H9 (cell line): ENCODE results near the gene RCAN2. TPM values are rescaled to one million over a fixed set of nuclear protein-coding genes. Genes with fewer than 3 reads are reported as not detected.

Experiments
- DNase-seq: peaks from one replicate; pipeline ENCODE4 v3.0.0-alpha.2; 2017
- H2AFZ ChIP-seq: one replicate; pipeline ENCODE4 v1.6.1; 2013; ENCODE audit warnings: mild to moderate bottlenecking, low read length, control low read depth, moderate library complexity
- H2AK5ac ChIP-seq: 2 replicates; pipeline ENCODE4 v1.6.1; 2013; ENCODE audit warnings: low read length, control low read depth, mixed read lengths; ENCODE audit not compliant: insufficient read length
- H2BK120ac ChIP-seq: one replicate; pipeline ENCODE4 v1.6.1; 2013; ENCODE audit warnings: low read depth, mild to moderate bottlenecking, low read length, control low read depth, inconsistent platforms; ENCODE audit not compliant: poor library complexity, severe bottlenecking
- H2BK12ac ChIP-seq: 2 replicates; pipeline ENCODE4 v1.6.1; 2013; ENCODE audit warnings: low read length, control low read depth, mixed read lengths, low read depth; ENCODE audit not compliant: insufficient read length
- H2BK15ac ChIP-seq: 2 replicates; pipeline ENCODE4 v1.6.1; 2013; ENCODE audit warnings: low read depth, low read length, control low read depth
- H2BK20ac ChIP-seq: one replicate; pipeline ENCODE4 v1.6.1; 2013; ENCODE audit warnings: low read depth, mild to moderate bottlenecking, low read length, control low read depth, inconsistent platforms; ENCODE audit not compliant: poor library complexity, severe bottlenecking
- H2BK5ac ChIP-seq: 2 replicates; pipeline ENCODE4 v1.6.1; 2013; ENCODE audit warnings: low read length, control low read depth, mixed read lengths; ENCODE audit not compliant: insufficient read length
- H3K14ac ChIP-seq: 2 replicates; pipeline ENCODE4 v1.6.1; 2013; ENCODE audit warnings: low read length, control low read depth; ENCODE audit not compliant: insufficient read depth
- H3K18ac ChIP-seq: 2 replicates; pipeline ENCODE4 v1.6.1; 2013; ENCODE audit warnings: low read depth, mild to moderate bottlenecking, mixed read lengths, low read length, control low read depth; ENCODE audit not compliant: insufficient read length
- H3K23ac ChIP-seq: 2 replicates; pipeline ENCODE4 v1.6.1; 2013; ENCODE audit warnings: low read length, control low read depth, mixed read lengths, low read depth; ENCODE audit not compliant: insufficient read length
- H3K23me2 ChIP-seq: 2 replicates; pipeline ENCODE4 v1.6.1; 2013; ENCODE audit warnings: low read depth, mild to moderate bottlenecking, mixed read lengths, low read length, control low read depth; ENCODE audit not compliant: insufficient read length, poor library complexity, severe bottlenecking
- H3K27ac ChIP-seq: 2 replicates; pipeline ENCODE4 v1.5.1; 2013; ENCODE audit warnings: low read length, control low read depth, mixed read lengths, low read depth; ENCODE audit not compliant: insufficient read length
- H3K27me3 ChIP-seq: 2 replicates; pipeline ENCODE4 v1.6.1; 2013; ENCODE audit warnings: low read length, control low read depth, inconsistent platforms; ENCODE audit not compliant: insufficient read depth
- H3K4ac ChIP-seq: 2 replicates; pipeline ENCODE4 v1.6.1; 2013; ENCODE audit warnings: low read depth, mild to moderate bottlenecking, control low read depth, inconsistent platforms, low read length, moderate library complexity
- H3K4me1 ChIP-seq: 2 replicates; pipeline ENCODE4 v1.6.1; 2013; ENCODE audit warnings: low read length, control low read depth, inconsistent platforms; ENCODE audit not compliant: insufficient read depth
- H3K4me2 ChIP-seq: 2 replicates; pipeline ENCODE4 v1.6.1; 2013; ENCODE audit warnings: low read length, control low read depth, mixed read lengths; ENCODE audit not compliant: insufficient read length, insufficient read depth
- H3K56ac ChIP-seq: 2 replicates; pipeline ENCODE4 v1.6.1; 2013; ENCODE audit warnings: low read depth, mild to moderate bottlenecking, mixed read lengths, low read length, control low read depth; ENCODE audit not compliant: insufficient read length
- H3K79me1 ChIP-seq: 2 replicates; pipeline ENCODE4 v1.6.1; 2013; ENCODE audit warnings: low read depth, mild to moderate bottlenecking, moderate library complexity, low read length, control low read depth, inconsistent platforms; ENCODE audit not compliant: insufficient read depth, poor library complexity, severe bottlenecking
- H3K79me2 ChIP-seq: 2 replicates; pipeline ENCODE4 v1.6.1; 2013; ENCODE audit warnings: low read length, control low read depth, inconsistent platforms; ENCODE audit not compliant: insufficient read depth
- H3K9ac ChIP-seq: 2 replicates; pipeline ENCODE4 v1.6.1; 2013; ENCODE audit warnings: low read length, control low read depth, mixed read lengths; ENCODE audit not compliant: insufficient read length; ENCODE audit errors: extremely low read depth
- H3K9me3 ChIP-seq: one replicate; pipeline ENCODE4 v1.6.1; 2013; ENCODE audit warnings: low read depth, low read length, inconsistent platforms; ENCODE audit not compliant: control insufficient read depth
- H3T11ph ChIP-seq: one replicate; pipeline ENCODE4 v1.6.1; 2013; ENCODE audit warnings: mild to moderate bottlenecking, low read length, control low read depth, inconsistent platforms
- H4K20me1 ChIP-seq: one replicate; pipeline ENCODE4 v1.6.1; 2013; ENCODE audit not compliant: control insufficient read depth, insufficient read length, insufficient read depth
- H4K5ac ChIP-seq: 2 replicates; pipeline ENCODE4 v1.6.1; 2013; ENCODE audit warnings: low read depth, mild to moderate bottlenecking, mixed read lengths, low read length, control low read depth; ENCODE audit not compliant: insufficient read length
- H4K8ac ChIP-seq: replicated peaks from 2 replicates; pipeline ENCODE4 v1.6.1; 2013; ENCODE audit warnings: low read length, control low read depth, mixed read lengths, low read depth; ENCODE audit not compliant: insufficient read length
- H4K91ac ChIP-seq: 2 replicates; pipeline ENCODE4 v1.6.1; 2013; ENCODE audit warnings: low read depth, mild to moderate bottlenecking, moderate library complexity, mixed read lengths, low read length, control low read depth; ENCODE audit not compliant: insufficient read length
- H3K27ac Mint-ChIP-seq, 3 experiments: 2 replicates in 2 of 3; 3 replicates in 1 of 3; pipeline ENCODE4 v1.8.0; 2020 to 2021; ENCODE audit warnings: mixed read lengths in 3 of 3, mild to moderate bottlenecking in 1 of 3, moderate library complexity in 1 of 3
- H3K27me3 Mint-ChIP-seq: 2 replicates; pipeline ENCODE4 v1.8.0; 2021; ENCODE audit warnings: low read depth, mild to moderate bottlenecking, moderate library complexity, mixed read lengths
- H3K36me3 Mint-ChIP-seq, 3 experiments: 2 replicates in 2 of 3; 3 replicates in 1 of 3; pipeline ENCODE4 v1.8.0; 2020 to 2021; ENCODE audit warnings: low read depth in 3 of 3, mixed read lengths in 3 of 3; ENCODE audit not compliant: insufficient read depth in 1 of 3
- H3K4me1 Mint-ChIP-seq, 2 experiments: 2 replicates each; pipeline ENCODE4 v1.8.0; 2020; ENCODE audit warnings: mixed read lengths in 2 of 2
- H3K4me3 Mint-ChIP-seq, 2 experiments: 2 replicates in 1 of 2; 3 replicates in 1 of 2; pipeline ENCODE4 v1.8.0; 2020 to 2021; ENCODE audit warnings: mild to moderate bottlenecking in 2 of 2, mixed read lengths in 2 of 2, moderate library complexity in 1 of 2
- H3K9me3 Mint-ChIP-seq, 2 experiments: 2 replicates in 1 of 2; 3 replicates in 1 of 2; pipeline ENCODE4 v1.8.0; 2020; ENCODE audit warnings: mild to moderate bottlenecking in 2 of 2, mixed read lengths in 2 of 2, moderate library complexity in 1 of 2
- CTCF ChIP-seq: fragments of 200-600 bp; sonication (generic); conservative IDR thresholded peaks from 3 replicates; pipeline ENCODE4 v1.8.0; 2021; ENCODE audit warnings: antibody characterized with exemption, mild to moderate bottlenecking
- WGBS: extraction: QIAGEN DNeasy Blood & Tissue Kit; methylation state at CpG from one replicate; pipeline ENCODE4 v1.1.7; 2013; ENCODE audit warnings: missing lambda C conversion rate, low lambda C conversion rate, mixed read lengths; ENCODE audit not compliant: insufficient read length; ENCODE audit errors: extremely low coverage; 5-methylcytosine and 5-hydroxymethylcytosine counted together
- total RNA-seq: library from RNA; stranded (reverse); gene quantifications from 2 replicates; pipeline ENCODE4 v1.2.1, GENCODE V29; 2021

Gene RCAN2
- total RNA-seq, 1 experiment from 2014 or later = 3.0 TPM

DNA sequence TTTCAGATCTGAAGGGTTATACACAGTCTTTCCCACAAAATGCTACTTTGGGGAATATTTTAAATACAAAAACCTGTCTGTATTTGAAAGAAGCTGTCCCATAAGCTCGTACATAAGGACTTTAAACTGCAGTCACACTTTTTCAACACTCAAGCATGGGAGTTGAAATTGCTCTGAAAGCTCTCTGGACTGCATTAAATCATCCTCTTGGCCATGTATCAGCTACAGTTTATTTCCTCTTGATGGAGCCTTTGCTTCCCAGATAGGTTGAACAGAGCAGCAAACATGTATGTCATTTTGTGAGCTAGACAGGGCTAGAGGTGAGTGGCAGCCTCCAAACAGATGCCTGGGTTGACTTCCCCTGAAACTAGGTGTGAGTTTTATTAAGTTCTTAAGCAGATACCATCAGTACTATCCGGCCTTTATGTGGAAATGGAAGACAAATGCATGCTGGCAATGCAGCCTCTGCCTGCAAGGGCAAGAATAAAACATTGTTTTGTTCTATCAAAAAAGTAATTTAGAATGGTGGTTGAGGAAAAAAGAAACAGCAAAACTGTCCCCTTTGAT lies 214.6 kb downstream of the RCAN2 start:
- DNase-seq = no peak
- Histone ChIP-seq H3T11ph (no peak overlapping the region), H2BK120ac (no peak overlapping the region), H3K4me1 (no peaks in the 10 kb centered on the region), H3K27ac (no peak overlapping the region), H3K4ac (no peak overlapping the region), H2BK15ac (no peak overlapping the region), H3K18ac (no peak overlapping the region), H4K5ac (no peak overlapping the region), H3K56ac (no peak overlapping the region), H2BK12ac (no peak overlapping the region), H3K79me2 (no peaks in the 10 kb centered on the region), H3K23ac (no peak overlapping the region), H4K8ac (no peak overlapping the region), H3K27me3 (no peaks in the 10 kb centered on the region), H3K14ac (no peak overlapping the region), H4K91ac (no peak overlapping the region), H2BK5ac (no peak overlapping the region), H3K23me2 (no peaks in the 10 kb centered on the region), H3K4me2 (no peak overlapping the region), H2AFZ (no peak overlapping the region), H3K9ac (no peak overlapping the region), H2BK20ac (no peak overlapping the region), H2AK5ac (no peak overlapping the region), H4K20me1 (no peaks in the 10 kb centered on the region), H3K79me1 (no peaks in the 10 kb centered on the region), H3K9me3 (no peaks in the 10 kb centered on the region)
- no CpG with 5 or more reads among the region's 2 CpGs for WGBS
- Mint-ChIP-seq H3K27ac (no peak overlapping the region), H3K4me3 (no peak overlapping the region), H3K36me3 (no peaks in the 10 kb centered on the region), H3K27me3 (0 out of 2 replicates have a peak, but pooled peaks cover 3% of the 10 kb centered on the region), H3K4me1 (no peaks in the 10 kb centered on the region), H3K9me3 (no peaks in the 10 kb centered on the region)
- TF ChIP-seq CTCF = no peak
